ENCODE measurements around the gene LCMT1.

DNA sequence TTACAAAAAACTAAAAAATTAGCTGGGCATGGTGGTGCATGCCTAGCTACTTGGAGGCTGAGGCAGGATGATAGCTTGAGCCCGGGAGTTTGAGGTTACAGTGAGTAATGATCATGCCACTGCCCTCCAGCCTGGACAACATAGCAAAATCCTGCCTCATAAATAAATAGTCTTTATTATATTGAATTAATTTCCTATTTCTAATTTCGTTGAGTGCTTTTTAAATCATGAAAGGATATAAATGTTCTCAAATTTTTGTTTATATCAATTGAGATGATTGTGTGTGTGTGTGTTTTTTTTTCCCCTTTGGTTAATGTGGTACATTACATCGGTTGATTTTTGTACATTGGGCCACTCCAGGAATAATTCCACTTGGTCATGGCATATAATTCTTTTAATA is 73.2 kb downstream of the LCMT1 start:
- TF ChIP-seq, protein P1, sequence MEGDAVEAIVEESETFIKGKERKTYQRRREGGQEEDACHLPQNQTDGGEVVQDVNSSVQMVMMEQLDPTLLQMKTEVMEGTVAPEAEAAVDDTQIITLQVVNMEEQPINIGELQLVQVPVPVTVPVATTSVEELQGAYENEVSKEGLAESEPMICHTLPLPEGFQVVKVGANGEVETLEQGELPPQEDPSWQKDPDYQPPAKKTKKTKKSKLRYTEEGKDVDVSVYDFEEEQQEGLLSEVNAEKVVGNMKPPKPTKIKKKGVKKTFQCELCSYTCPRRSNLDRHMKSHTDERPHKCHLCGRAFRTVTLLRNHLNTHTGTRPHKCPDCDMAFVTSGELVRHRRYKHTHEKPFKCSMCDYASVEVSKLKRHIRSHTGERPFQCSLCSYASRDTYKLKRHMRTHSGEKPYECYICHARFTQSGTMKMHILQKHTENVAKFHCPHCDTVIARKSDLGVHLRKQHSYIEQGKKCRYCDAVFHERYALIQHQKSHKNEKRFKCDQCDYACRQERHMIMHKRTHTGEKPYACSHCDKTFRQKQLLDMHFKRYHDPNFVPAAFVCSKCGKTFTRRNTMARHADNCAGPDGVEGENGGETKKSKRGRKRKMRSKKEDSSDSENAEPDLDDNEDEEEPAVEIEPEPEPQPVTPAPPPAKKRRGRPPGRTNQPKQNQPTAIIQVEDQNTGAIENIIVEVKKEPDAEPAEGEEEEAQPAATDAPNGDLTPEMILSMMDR (IDR thresholded peaks at IDR 0.05): no peak
- TF ChIP-seq POLR2AphosphoS5 (IDR thresholded peaks at IDR 0.05): no peak
- no peak for TF ChIP-seq POLR2A (IDR thresholded peaks at IDR 0.05)

Data from breast epithelium (tissue), 3 donors.